Skeletal muscle cell (primary cell): Measurements from ENCODE around the gene CNOT11.
"Not testable (repeated sequence)": the region's sequence is repeated elsewhere in the genome, so short reads cannot be mapped to it uniquely, and the experiment has no call there.

ENCODE experiments used
- DNase-seq: peaks from one replicate; pipeline ENCODE4 v3.0.0-alpha.2; 2010; ENCODE audit warnings: low read depth
- H3K4me3 ChIP-seq: 2 replicates; pipeline ENCODE4 v1.5.1; 2011; ENCODE audit warnings: low read depth, mild to moderate bottlenecking, control low read depth, low read length, moderate library complexity

The CNOT11 gene

DNA sequence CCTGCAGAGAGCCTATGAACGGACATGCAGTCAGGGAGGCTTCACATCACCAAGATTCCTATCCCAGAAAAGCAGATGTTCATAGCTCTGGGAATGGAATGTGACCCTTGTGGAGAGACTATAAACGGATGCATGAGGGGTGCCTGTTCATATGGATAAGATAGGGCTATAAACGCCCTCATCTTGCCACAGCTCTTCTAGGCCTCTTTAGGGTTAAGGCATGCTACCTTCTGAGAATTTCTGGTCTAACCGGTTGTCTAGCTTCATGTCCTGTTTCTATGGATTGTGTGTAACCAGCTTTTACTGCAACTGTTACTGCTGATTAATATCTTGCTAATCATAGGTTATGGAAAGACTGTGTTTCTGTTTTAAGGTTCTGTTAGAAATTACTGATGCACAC, 8.3 kb upstream of the CNOT11 start:
- DNase-seq, H3K4me3 ChIP-seq: not testable (repeated sequence)

DNA sequence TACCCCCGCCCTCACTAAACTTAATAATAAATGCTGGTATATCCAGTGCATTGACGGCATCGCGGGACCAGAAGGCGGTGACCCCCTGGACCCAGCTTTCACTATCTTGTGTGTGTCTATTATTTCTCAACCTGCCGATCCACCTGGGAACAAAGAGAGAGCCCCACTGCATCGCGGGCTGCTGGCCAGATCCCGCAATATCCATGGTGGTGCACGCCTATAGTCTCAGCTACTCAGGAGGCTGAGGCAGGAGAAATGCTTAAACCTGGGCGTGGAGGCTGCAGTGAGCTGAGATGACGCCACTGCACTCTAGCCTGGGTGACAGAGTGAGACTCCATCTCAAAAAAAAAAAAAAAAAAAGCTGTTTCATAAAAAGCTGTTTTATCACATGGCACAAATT, 7.8 kb upstream of the CNOT11 start:
- H3K4me3 ChIP-seq, DNase-seq: not testable (repeated sequence)

DNA sequence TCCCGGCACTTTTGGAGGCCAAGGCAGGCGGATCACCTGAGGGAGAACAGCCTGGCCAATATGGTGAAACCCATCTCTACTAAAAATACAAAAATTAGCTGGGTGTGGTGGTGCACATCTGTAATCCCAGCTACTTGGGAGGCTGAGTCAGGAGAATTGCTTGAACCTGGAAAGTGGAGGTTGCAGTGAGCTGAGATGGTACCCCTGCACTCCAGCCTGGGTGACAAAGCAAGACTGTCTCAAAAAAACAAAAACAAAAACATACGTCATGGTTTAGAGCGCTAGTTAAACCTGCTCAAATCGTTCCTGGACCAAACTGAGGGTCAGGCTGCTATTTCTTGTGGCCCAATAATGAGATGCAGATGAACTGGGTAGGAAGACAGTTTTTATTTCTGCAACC, 7.2 kb upstream of the CNOT11 start:
- H3K4me3 ChIP-seq, DNase-seq: not testable (repeated sequence)

DNA sequence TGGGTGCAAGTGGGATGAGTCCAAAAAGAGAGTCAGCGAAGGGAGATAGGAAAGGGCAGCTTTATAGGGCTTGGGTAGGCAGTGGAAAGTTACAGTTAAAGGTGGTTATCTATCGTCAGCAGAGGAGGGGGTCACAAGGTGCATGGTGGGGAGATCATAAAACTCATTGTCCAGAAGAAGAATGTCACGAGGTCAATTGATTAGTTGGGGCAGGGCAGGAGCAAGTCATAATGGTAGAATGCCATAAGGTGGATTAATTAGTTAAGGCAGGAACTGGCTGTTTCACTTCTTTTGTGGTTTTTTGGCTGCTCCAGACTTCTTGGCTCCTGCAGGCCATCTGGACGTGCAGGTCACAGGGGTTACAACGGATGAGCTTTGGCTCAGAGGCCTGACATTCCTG, 3.9 kb upstream of the CNOT11 start:
- DNase-seq, H3K4me3 ChIP-seq: not testable (repeated sequence)

DNA sequence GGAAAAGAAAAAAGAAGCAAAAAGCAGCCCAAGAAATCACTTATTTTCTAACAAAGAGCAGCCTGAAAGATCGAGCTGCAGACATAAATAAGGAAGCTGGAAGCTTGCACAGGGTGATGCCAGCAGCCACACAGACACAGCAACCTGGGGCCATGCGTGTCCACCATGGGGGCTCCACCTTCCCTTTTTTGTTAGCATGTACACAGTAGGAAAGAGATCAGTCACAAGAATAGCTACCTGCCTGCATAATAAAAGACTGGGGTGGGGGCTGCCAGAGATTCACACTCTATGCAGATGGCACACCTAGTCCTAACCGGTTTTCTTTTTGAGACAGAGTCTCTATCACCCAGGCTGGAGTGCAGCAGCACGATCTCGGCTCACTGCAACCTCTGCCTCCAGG, 2.9 kb upstream of the CNOT11 start:
- H3K4me3 ChIP-seq = no peak overlapping the region
- DNase-seq = no peak

DNA sequence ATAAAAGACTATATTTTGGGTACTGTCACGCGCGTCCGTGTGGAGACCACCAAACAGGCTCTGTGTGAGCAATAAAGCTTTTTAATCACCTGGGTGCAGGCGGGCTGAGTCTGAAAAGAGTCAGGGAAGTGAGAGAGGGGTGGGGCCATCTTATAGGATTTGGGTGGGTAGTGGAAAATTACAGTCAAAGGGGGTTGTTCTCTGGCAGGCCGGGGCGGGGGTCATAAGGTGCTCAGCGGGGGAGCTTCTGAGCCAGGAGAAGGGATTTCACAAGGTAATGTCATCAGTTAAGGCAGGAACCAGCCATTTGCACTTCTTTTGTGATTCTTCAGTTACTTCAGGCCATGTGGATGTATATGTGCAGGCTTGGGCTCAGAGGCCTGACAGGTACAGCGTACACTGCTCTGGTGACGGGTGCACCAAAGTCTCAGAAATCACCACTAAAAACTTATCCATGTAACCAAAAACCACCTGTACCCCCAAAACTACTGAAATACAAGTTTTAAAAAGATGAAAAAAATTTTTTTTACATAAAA, 1.4 kb upstream of the CNOT11 start:
- H3K4me3 ChIP-seq, DNase-seq: not testable (repeated sequence)

DNA sequence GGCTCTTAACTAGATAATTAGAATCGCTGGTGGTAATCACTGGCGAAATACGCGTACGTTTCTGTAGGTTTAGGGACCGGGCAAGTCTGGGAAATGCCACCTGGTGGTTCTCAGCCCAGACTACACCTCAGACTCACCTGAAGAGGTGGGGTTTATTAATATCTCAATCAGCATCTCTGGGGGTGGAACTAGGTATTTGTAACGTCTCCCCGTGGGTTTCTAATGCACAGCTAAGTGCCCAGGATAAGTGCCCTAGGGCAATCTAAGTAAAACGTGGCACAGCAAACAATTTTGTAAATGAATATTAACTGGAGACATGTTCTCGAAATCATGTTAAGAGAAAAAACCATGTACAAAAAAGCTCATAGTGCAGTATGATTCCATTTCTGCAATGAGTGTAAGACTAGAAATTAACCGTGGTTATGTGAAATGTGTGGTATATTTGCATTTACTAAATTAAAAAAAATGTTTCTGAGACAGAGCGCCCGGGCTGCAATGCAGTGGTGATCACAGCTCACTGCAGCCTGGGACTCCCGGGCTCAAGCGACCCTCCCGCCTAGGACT, 760 bp upstream of the CNOT11 start:
- peak overlapping the region; percentile 99 for H3K4me3 ChIP-seq
- no peak for DNase-seq

DNA sequence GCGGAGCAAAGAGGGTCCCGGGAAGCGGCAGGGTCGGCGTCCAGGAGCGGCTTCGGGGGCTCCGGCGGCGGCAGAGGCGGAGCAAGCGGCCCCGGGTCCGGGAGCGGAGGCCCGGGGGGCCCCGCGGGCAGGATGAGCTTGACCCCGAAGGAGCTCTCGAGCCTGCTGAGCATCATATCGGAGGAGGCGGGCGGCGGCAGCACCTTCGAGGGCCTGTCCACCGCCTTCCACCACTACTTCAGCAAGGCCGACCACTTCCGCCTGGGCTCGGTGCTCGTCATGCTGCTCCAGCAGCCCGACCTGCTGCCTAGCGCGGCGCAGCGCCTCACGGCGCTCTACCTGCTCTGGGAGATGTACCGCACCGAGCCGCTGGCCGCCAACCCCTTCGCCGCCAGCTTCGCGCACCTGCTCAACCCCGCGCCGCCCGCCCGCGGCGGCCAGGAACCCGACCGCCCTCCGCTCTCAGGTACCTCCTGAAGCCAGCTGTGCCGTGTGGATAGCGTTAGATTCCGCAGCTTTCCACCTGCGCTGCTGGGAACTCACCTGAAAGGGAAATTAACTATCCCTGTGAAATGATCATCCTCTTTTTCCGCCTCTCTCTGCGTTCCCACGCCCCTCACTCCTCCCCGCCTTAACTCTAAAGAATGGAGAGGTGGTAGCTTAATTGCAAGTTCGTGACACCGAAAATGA, 472 bp downstream of the CNOT11 start:
- H3K4me3 ChIP-seq = peak overlapping the region; percentile 99
- DNase-seq = peak; percentile 26

DNA sequence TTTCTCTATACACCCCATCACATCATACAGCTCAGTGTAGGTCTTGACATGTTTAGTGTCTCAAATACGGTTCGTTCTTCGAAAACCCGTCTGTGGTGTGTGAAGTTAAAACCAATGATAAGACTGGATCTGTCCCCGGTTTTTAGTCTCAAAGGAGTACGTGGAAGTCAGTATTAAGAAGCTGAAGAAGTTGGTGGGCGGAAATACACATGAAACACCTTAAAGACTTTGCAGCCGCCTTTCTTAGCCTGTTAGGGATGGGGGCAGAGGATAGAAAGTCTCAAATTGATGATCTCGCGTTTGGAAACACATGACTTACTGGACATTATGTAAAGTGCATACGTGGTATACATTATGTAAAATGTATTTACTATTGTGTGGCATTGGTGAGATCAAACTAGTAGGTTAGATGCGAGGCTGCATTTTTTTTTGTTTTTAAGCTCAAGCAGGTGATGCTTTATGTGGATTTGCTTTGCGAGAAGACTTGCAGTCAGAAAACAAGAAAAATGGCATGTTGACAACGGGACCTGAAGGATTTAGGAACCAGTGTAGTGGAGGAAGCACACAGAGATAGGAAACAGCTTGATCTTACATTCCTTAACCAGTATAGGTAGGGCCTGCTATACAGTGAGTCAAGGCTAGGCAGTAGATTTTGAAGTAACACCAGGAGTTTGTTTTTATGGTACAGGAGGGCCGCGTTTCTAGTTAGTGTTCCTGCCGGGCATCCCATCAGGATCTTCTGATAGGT, 1.2 kb downstream of the CNOT11 start:
- DNase-seq = no peak

DNA sequence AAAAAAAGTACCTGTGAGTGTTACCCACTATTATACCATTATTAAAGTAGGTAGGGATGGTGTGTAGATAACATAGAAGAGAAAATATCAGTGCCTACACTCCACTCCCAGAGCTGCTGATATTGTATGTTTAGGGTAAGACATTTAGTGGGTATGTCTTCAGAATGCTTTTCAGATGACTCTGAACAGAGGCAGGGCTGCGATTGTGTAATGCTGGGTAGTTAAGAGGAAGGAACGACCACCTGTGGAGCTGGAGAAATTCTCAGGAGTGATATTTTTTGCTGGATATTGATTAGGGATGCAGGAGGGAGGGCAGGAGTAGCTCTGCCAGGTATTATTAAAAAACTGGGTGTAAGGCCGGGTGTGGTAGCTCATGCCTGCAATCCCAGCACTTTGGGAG, 2.8 kb downstream of the CNOT11 start:
- H3K4me3 ChIP-seq = no peak overlapping the region
- DNase-seq = peak; percentile 14

More for the DNA sequence above, 1.2 kb downstream of the CNOT11 start:
- peak overlapping the region; percentile 99 for H3K4me3 ChIP-seq

DNA sequence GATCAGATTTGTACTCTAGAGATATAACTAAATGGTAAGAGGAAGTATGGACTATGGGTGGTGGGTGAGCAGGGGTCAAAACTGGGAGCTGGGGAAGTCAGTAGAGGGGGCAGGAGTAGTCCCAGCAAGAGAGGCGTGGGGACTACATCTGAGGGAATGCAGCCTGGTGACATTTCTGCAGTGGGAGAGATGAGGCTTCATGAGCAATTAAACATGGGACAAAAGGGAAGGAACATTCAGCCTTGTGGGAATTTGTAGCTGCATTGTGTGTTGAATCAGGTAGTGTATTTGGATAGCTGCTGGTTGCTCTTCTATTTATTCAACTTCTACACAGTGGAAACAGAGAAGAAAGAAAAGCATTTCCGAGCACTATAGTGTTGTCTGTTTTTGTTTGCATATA, 3.6 kb downstream of the CNOT11 start:
- no peak overlapping the region for H3K4me3 ChIP-seq

DNA sequence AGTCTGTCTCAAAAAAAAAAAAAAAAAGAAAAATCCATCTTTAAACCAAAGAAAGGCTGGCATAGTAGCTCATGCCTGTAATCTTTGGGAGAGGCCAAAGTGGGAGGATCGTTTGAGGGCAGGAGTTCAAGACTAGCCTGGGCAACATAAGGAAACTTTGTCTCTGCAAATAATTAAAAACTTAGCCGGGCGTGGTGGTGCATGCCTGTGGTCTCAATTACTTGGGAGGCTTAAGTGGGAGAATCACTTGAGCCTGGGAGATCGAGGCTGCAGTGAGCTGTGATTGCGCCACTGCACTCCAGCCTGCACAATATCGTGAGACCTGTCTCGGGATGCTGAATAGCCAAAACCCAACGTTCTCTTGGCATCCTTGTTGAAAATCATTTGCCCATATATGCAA, 6.1 kb downstream of the CNOT11 start:
- no peak overlapping the region for H3K4me3 ChIP-seq
- DNase-seq = no peak

More for the DNA sequence above, 3.6 kb downstream of the CNOT11 start:
- no peak for DNase-seq

DNA sequence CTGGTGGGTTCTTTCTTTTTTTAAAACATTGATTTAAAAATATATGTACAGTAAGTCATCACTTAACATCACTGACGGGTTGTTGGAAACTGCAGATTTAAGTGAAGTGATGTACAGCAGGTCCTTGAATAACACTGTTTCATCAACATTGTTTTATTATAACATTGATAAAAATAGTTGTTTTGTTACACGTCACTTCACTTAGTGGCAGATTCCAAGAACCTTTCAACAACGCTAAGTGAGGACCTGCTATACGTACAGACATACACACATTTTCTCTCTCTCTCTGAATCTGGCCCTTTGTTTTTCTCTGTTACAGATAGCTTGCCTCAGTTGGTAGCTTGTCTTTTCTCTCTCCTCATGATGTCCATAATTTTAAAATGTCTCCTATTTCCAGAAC, 9.5 kb downstream of the CNOT11 start:
- no peak for DNase-seq

DNA sequence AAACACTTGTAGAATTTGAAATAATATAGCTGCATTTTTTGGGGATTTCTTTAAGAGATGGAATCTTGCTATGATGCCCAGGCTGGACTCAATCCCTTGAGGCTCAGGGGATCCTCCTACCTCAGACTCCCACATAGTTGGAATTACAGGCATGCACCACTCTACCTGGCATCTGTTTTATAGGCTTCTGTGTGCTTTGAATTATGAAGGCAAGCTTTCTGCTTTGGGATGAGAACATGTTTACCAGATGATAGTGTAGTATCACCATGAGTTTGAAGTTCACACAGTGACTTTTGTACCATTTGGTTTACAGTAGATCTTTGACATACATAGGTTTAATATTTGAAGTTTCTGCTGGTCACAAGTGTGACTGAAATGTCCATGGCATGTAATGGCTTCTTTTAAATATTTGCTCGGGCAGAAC, 10.7 kb downstream of the CNOT11 start:
- no peak overlapping the region for H3K4me3 ChIP-seq
- DNase-seq = no peak

More for the DNA sequence above, 9.5 kb downstream of the CNOT11 start:
- H3K4me3 ChIP-seq = no peak overlapping the region

DNA sequence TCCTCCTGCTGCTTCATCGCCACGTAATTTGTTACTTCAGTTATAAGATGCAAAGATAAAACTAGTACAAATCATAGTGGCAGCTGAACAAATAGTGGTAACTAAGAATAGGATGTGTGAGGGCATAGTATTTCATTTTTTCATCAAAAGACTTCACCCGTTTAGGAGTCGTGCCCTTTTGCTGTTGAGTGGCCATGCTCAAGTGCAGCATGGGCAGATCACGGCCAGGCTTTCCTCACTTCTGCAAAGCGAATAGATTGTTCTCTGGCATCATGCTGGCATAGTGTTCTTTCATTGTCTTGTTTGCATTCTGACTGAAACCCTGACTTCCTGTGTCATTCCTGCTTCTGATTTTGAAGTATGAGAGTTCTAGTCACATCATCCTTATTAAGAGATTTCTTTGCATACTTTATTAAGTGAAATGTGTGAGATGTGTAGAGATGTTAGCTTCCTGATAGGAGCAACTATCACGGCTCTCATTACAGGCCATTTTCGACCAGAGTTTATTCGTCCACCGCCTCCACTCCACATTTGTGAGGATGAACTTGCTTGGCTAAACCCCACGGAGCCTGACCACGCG, 11.8 kb downstream of the CNOT11 start:
- H3K4me3 ChIP-seq = no peak overlapping the region

DNA sequence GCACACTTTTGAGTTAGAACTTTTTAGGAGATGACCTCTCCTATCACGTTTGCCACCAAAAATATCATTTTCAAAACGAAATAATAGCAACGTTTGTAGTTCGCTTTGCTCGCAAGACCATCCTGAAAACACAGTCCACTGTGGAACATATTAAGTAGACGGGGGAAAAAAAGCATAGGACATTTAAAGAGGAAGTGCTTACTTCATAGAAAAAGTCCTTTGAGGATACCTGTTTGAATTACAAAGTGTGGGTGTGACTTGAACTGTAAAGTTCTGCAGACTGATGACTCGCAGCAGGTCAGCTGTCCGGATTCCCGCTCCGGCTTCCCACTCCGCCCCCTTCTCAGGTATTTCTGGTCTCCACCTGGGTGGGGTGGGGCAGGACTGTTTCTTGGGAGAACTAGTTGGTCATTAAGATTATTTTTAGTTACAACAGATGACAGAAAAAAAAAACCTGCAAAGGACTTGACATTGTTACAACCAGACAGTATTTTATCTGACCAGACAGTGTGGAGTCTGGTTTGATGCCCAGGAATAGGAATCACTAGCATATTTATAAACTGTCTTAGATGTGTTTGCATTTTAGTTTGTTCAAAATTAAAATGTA, 13.3 kb downstream of the CNOT11 start:
- no peak for DNase-seq
- no peak overlapping the region for H3K4me3 ChIP-seq

More for the DNA sequence above, 11.8 kb downstream of the CNOT11 start:
- DNase-seq = no peak

DNA sequence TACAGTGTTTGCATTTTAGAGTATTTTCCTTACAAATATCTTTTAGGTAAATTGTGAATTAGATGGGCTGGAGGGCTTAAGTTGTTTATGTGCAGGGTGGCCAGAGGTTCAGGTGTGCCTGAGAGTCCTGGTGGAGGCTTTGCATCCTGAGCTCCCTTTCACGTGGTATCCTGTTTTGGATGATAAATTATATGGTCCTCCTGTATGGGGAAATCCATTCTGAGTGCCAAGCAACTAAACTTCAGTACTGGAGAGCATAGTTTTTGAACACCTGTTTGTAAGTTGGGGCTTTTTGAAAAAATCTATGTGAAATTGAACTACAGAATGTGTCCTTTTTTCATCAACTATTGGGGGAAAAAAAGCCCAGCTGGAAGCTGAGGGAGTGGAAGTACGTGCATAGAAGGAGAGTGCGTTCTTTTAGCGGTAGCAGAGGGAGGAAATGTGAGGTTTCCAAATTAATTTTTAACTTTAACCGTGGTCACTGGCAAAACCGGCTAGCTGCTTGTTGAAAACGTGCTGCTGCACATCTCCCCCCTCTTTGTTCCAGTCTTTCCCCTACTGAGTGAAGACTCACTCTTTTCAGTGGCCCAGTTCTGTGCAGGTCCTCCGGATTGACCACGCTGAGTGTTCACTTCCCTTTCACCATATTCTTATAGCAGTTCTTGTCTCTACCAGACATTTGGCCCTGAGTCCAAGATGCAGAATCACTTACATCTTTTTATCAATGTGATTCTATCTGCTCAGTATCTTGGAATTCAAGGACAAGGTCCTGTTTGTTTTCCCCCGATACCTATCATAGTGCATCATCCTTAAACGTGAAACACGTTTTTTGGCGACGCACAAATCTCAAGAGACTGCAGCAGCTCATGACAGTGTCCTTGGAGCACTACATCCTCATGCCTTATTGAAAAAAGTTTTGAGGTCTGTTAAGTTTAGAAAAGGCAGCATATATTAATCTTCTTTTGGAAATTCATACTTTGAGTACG, 15.3 kb downstream of the CNOT11 start:
- DNase-seq = no peak
- no peak overlapping the region for H3K4me3 ChIP-seq

DNA sequence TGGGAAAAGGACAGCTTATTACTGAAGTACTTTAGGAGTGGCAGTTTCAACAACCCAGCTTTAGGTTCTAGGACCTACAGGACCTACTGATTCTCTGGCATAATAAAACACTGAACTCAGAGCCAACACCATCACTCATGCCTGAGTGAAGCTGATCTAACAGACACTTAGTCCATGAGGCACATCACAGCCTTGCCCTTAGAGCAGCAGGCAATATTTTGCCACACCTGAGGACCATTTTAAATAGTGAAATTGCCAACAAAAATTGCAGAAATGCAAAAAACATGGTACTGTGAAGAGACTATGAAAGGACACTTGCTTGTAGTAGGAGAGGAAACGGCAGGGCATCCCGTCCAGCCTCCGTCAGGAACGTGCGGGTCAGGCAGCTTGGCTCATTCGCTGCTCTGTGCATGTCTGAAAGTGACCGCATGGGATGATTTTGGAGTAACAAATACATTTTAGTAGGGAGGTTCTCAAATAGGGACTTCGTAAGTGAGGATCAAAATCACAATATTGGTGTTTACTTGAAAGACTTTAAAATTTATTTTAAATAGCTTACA, 18.1 kb downstream of the CNOT11 start:
- H3K4me3 ChIP-seq = no peak overlapping the region
- DNase-seq = no peak
